HepG2 (cell line): ENCODE data around the gene CKS1B. TPM values are rescaled to one million over a fixed set of nuclear protein-coding genes. Genes with fewer than 3 reads are reported as not detected.
A peak's percentile ranks its signal among the peaks of the same experiment; 100 is the strongest.

Experiments used
- ARHGAP35 ChIP-seq: sonication (generic); formaldehyde crosslinking; IDR thresholded peaks from 2 replicates; pipeline ENCODE4 v1.9.0; 2022; ENCODE audit warnings: mild to moderate bottlenecking, inconsistent platforms, moderate library complexity, missing genetic modification reagents, borderline replicate concordance
- CENPX ChIP-seq: sonication (generic); formaldehyde crosslinking; IDR thresholded peaks from 2 replicates; pipeline ENCODE4 v1.9.0; 2021; ENCODE audit warnings: mild to moderate bottlenecking, missing genetic modification reagents, moderate library complexity
- ELK4 ChIP-seq: sonication (generic); formaldehyde crosslinking; IDR thresholded peaks from 2 replicates; pipeline ENCODE4 v1.9.0; 2021; ENCODE audit warnings: missing genetic modification reagents, borderline replicate concordance
- ERF ChIP-seq: IDR thresholded peaks from 2 replicates; pipeline ENCODE4 v1.6.1; 2018; ENCODE audit warnings: missing biosample characterization, missing genetic modification reagents
- GMEB1 ChIP-seq: sonication (generic); formaldehyde crosslinking; IDR thresholded peaks from 2 replicates; pipeline ENCODE4 v1.5.1; 2020; ENCODE audit warnings: missing genetic modification reagents, mild to moderate bottlenecking, borderline replicate concordance
- HCFC1 ChIP-seq: fragments of 150-350 bp; IDR thresholded peaks from 2 replicates; pipeline ENCODE4 v1.6.1; 2014; ENCODE audit warnings: low read depth, low read length
- JUNB ChIP-seq: sonication (generic); formaldehyde crosslinking; IDR thresholded peaks from 2 replicates; pipeline ENCODE4 v1.8.0; 2022; ENCODE audit warnings: missing genetic modification reagents, mild to moderate bottlenecking, borderline replicate concordance
- MAF1 ChIP-seq: sonication (generic); formaldehyde crosslinking; IDR thresholded peaks from 2 replicates; pipeline ENCODE4 v1.5.0; 2020; ENCODE audit warnings: missing genetic modification reagents, borderline replicate concordance
- NCOR1 ChIP-seq: fragments of 200-600 bp; sonication (generic); IDR thresholded peaks from 2 replicates; pipeline ENCODE4 v1.7.0; 2017; ENCODE audit warnings: antibody characterized with exemption, low read length, borderline replicate concordance
- NONO ChIP-seq, 2 experiments: fragments of 450-650 bp in 1 of 2; sonication (generic) in 1 of 2; formaldehyde crosslinking in 1 of 2; IDR thresholded peaks in 1 of 2; conservative IDR thresholded peaks in 1 of 2; 2 replicates each; pipeline versions ENCODE4 v1.6.1 to v1.8.0; 2017 to 2022; ENCODE audit warnings: mild to moderate bottlenecking in 1 of 2, missing genetic modification reagents in 1 of 2, moderate library complexity in 1 of 2
- NPAS2 ChIP-seq: sonication (generic); formaldehyde crosslinking; IDR thresholded peaks from 2 replicates; pipeline ENCODE4 v1.8.0; 2022; ENCODE audit warnings: mild to moderate bottlenecking, missing genetic modification reagents, borderline replicate concordance
- PBX3 ChIP-seq: sonication (generic); formaldehyde crosslinking; IDR thresholded peaks from 2 replicates; pipeline ENCODE4 v1.8.1; 2023; ENCODE audit warnings: missing genetic modification reagents, inconsistent platforms, borderline replicate concordance
- TEAD3 ChIP-seq: optimal IDR thresholded peaks from 2 replicates; pipeline ENCODE3; 2016; ENCODE audit warnings: borderline replicate concordance
- TGIF2 ChIP-seq: IDR thresholded peaks from 2 replicates; pipeline ENCODE4 v1.6.1; 2016; ENCODE audit warnings: control low read depth, missing compliant biosample characterization
- U2AF2 ChIP-seq: fragments of 200-400 bp; formaldehyde crosslinking; IDR thresholded peaks from 2 replicates; pipeline ENCODE4 v1.6.1; 2017; ENCODE audit warnings: low read depth, mild to moderate bottlenecking, low read length
- ZFY ChIP-seq: sonication (generic); formaldehyde crosslinking; IDR thresholded peaks from 2 replicates; pipeline ENCODE4 v1.4.0; 2020; ENCODE audit warnings: missing genetic modification reagents
- ZNF331 ChIP-seq: sonication (generic); formaldehyde crosslinking; IDR thresholded peaks from 2 replicates; pipeline ENCODE4 v1.4.0; 2020; ENCODE audit warnings: missing genetic modification reagents
- ZNF615 ChIP-seq: sonication (generic); formaldehyde crosslinking; IDR thresholded peaks from 2 replicates; pipeline ENCODE4 v1.5.0; 2020; ENCODE audit warnings: mild to moderate bottlenecking, missing genetic modification reagents, borderline replicate concordance
- ZNF883 ChIP-seq: sonication (generic); formaldehyde crosslinking; IDR thresholded peaks from 2 replicates; pipeline ENCODE4 v1.5.1; 2020; ENCODE audit warnings: mild to moderate bottlenecking, missing genetic modification reagents; ENCODE audit errors: not compliant biosample characterization
- polyA plus RNA-seq, 8 experiments: library from polyadenylated mRNA; depleted of rRNA in 3 of 8; stranded (reverse) in 7 of 8; unstranded in 1 of 8; fragments of >200 nt; fragmentation: Illumina TruSeq in 4 of 8; extraction: Trizol in 4 of 8; gene quantifications; 2 replicates each; pipeline versions ENCODE4 v1.2.1 to v1.2.3, GENCODE V29; 2011 to 2016; ENCODE audit warnings: low read depth in 4 of 8, missing spikeins in 1 of 8, mixed read lengths in 1 of 8; ENCODE audit not compliant: insufficient read depth in 1 of 8
- total RNA-seq, 5 experiments: library from RNA; depleted of rRNA; stranded (reverse); fragments of >200 nt; fragmentation: Illumina TruSeq; extraction: Trizol; gene quantifications; 2 replicates each; pipeline ENCODE4 v1.2.3, GENCODE V29; 2016; ENCODE audit warnings: low read depth in 1 of 5
- TF ChIP-seq, protein P1 (sequence below): sonication (generic); formaldehyde crosslinking; conservative IDR thresholded peaks from 2 replicates; pipeline ENCODE4 v1.4.0; 2020; ENCODE audit warnings: missing genetic modification reagents
- TF ChIP-seq, protein P2 (sequence below): sonication (generic); formaldehyde crosslinking; IDR thresholded peaks from 2 replicates; pipeline ENCODE4 v1.4.0; 2020; ENCODE audit warnings: mild to moderate bottlenecking, missing genetic modification reagents

CKS1B gene
- total and polyA plus RNA-seq, 2 of the 13 experiments (the other 11 are each of a cell fraction or from before 2014, with no cell fraction given): 217 to 222 TPM

GRCh38 chr1:155017041-155017945, 42.8 kb downstream of the CKS1B start (continued):
- TF ChIP-seq GMEB1 (CRISPR knock-in tag) (peak; percentile 64), TEAD3 (CRISPR knock-in tag) (peak; percentile 80), NONO (IDR thresholded peaks at IDR 0.05) (no peak), NONO (CRISPR knock-in tag; conservative IDR thresholded peaks at IDR 0.05) (peak; percentile 97), ARHGAP35 (peak; percentile 46; the same call in 1 of the 2 replicates), HCFC1 (peak; percentile 8; the same call in 1 of the 2 replicates), NCOR1 (no peak), MAF1 (CRISPR knock-in tag) (peak; percentile 55; the same call in 1 of the 2 replicates), PBX3 (CRISPR knock-in tag) (no peak), TGIF2 (CRISPR knock-in tag) (0 out of 2 replicates have a peak, but pooled peaks have one; percentile 21), JUNB (CRISPR knock-in tag) (no peak), ELK4 (no peak), ZNF331 (CRISPR knock-in tag) (peak; percentile 91), U2AF2 (no peak), ZNF883 (CRISPR knock-in tag) (no peak), CENPX (CRISPR knock-in tag) (no peak), ZNF615 (CRISPR knock-in tag) (0 out of 2 replicates have a peak, but pooled peaks have one; percentile 94), ERF (CRISPR knock-in tag) (peak; percentile 82; the same call in 1 of the 2 replicates), NPAS2 (no peak), ZFY (CRISPR knock-in tag) (peak; percentile 48; the same call in 1 of the 2 replicates)
- TF ChIP-seq, protein P1, sequence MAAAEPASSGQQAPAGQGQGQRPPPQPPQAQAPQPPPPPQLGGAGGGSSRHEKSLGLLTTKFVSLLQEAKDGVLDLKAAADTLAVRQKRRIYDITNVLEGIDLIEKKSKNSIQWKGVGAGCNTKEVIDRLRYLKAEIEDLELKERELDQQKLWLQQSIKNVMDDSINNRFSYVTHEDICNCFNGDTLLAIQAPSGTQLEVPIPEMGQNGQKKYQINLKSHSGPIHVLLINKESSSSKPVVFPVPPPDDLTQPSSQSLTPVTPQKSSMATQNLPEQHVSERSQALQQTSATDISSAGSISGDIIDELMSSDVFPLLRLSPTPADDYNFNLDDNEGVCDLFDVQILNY (CRISPR knock-in tag): peak; percentile 49; the same call in 1 of the 2 replicates
- TF ChIP-seq, protein P2, sequence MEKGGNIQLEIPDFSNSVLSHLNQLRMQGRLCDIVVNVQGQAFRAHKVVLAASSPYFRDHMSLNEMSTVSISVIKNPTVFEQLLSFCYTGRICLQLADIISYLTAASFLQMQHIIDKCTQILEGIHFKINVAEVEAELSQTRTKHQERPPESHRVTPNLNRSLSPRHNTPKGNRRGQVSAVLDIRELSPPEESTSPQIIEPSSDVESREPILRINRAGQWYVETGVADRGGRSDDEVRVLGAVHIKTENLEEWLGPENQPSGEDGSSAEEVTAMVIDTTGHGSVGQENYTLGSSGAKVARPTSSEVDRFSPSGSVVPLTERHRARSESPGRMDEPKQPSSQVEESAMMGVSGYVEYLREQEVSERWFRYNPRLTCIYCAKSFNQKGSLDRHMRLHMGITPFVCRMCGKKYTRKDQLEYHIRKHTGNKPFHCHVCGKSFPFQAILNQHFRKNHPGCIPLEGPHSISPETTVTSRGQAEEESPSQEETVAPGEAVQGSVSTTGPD: no peak
